IMR-90 (cell line): ENCODE data around the gene PRSS56. TPM values are rescaled to one million over a fixed set of nuclear protein-coding genes. Genes with fewer than 3 reads are reported as not detected.

Source experiments
- ATAC-seq: fragments of 200-7000 bp; cut with Tn5 transposase; 2 replicates; pipeline ENCODE4 v1.9.1; 2020; ENCODE audit warnings: low read depth, mild to moderate bottlenecking, moderate library complexity
- BruUV-seq: library from RNA; stranded (reverse); fragments of 400-500 nt; replicated peaks from 2 replicates; lab custom pipeline; 2021; lab: Mats Ljungman, UMichigan
- CTCF ChIA-PET: fragments of 300-600 bp; formaldehyde crosslinking; extraction: SDS; loops from one replicate; lab custom pipeline; 2021; ENCODE audit warnings: antibody characterized with exemption; lab: Yijun Ruan, JAX
- POLR2A ChIA-PET: fragments of 300-600 bp; sonication (Branson Sonifier 250); formaldehyde crosslinking; loops from one replicate; lab custom pipeline; 2022; ENCODE audit warnings: antibody characterized with exemption; ENCODE audit not compliant: unreplicated experiment; lab: Charles Lee
- DNase-seq: peaks from one replicate; pipeline ENCODE4 v3.0.0; 2013
- H2AFZ ChIP-seq: replicated peaks from 2 replicates; pipeline ENCODE3; 2013; ENCODE audit warnings: low read length, mild to moderate bottlenecking; ENCODE audit not compliant: poor library complexity
- H2AK5ac ChIP-seq: 2 replicates; pipeline ENCODE4 v1.6.1; 2013; ENCODE audit warnings: low read depth, low read length, inconsistent platforms
- H2AK9ac ChIP-seq: replicated peaks from 2 replicates; pipeline ENCODE3; 2013; ENCODE audit warnings: mild to moderate bottlenecking, low read depth, low read length, moderate library complexity; ENCODE audit not compliant: poor library complexity
- H2BK120ac ChIP-seq: 2 replicates; pipeline ENCODE4 v1.6.1; 2013; ENCODE audit warnings: low read depth, low read length, inconsistent platforms
- H2BK15ac ChIP-seq: 3 replicates; pipeline ENCODE4 v1.6.1; 2013; ENCODE audit warnings: low read depth, low read length, inconsistent platforms
- H2BK20ac ChIP-seq: 2 replicates; pipeline ENCODE4 v1.6.1; 2013; ENCODE audit warnings: low read depth, mild to moderate bottlenecking, inconsistent platforms, low read length, moderate library complexity
- H2BK5ac ChIP-seq: 2 replicates; pipeline ENCODE4 v1.6.1; 2013; ENCODE audit warnings: mild to moderate bottlenecking, low read depth, low read length, inconsistent platforms; ENCODE audit not compliant: poor library complexity, severe bottlenecking
- H3K14ac ChIP-seq: replicated peaks from 2 replicates; pipeline ENCODE4 v1.6.1; 2013; ENCODE audit warnings: low read depth, low read length, inconsistent platforms
- H3K18ac ChIP-seq: 2 replicates; pipeline ENCODE4 v1.6.1; 2013; ENCODE audit warnings: low read depth, low read length, control low read depth
- H3K23ac ChIP-seq: 2 replicates; pipeline ENCODE4 v1.6.1; 2013; ENCODE audit warnings: low read depth, low read length, inconsistent platforms
- H3K27ac ChIP-seq: 2 replicates; pipeline ENCODE4 v1.5.1; 2013; ENCODE audit warnings: mild to moderate bottlenecking, control low read depth, low read length; ENCODE audit not compliant: insufficient read depth
- H3K27me3 ChIP-seq: 2 replicates; pipeline ENCODE4 v1.6.1; 2013; ENCODE audit warnings: low read length; ENCODE audit not compliant: control insufficient read depth, insufficient read depth
- H3K36me3 ChIP-seq: 2 replicates; pipeline ENCODE4 v1.6.1; 2013; ENCODE audit warnings: low read length, mixed read lengths; ENCODE audit not compliant: control insufficient read depth, insufficient read depth
- H3K4ac ChIP-seq: 2 replicates; pipeline ENCODE4 v1.6.1; 2013; ENCODE audit warnings: low read depth, low read length, inconsistent platforms
- H3K4me1 ChIP-seq: 2 replicates; pipeline ENCODE4 v1.6.1; 2013; ENCODE audit warnings: low read length, mixed read lengths; ENCODE audit not compliant: control insufficient read depth, insufficient read depth
- H3K4me2 ChIP-seq: 2 replicates; pipeline ENCODE4 v1.6.1; 2013; ENCODE audit warnings: low read depth, mild to moderate bottlenecking, control low read depth, low read length, moderate library complexity
- H3K4me3 ChIP-seq: 2 replicates; pipeline ENCODE4 v1.5.1; 2013; ENCODE audit warnings: low read depth, mild to moderate bottlenecking, control low read depth, low read length, moderate library complexity; ENCODE audit not compliant: insufficient read depth
- H3K56ac ChIP-seq: 2 replicates; pipeline ENCODE4 v1.6.1; 2013; ENCODE audit warnings: low read length, inconsistent platforms; ENCODE audit not compliant: insufficient read depth; ENCODE audit errors: extremely low read depth
- H3K79me1 ChIP-seq, 2 experiments: 2 replicates each; pipeline ENCODE4 v1.6.1; 2013; ENCODE audit warnings: low read length in 2 of 2, inconsistent platforms in 1 of 2, low read depth in 1 of 2
- H3K9ac ChIP-seq: 2 replicates; pipeline ENCODE4 v1.6.1; 2013; ENCODE audit warnings: low read depth, low read length, control low read depth
- H3K9me1 ChIP-seq: 2 replicates; pipeline ENCODE4 v1.6.1; 2013; ENCODE audit warnings: low read length, inconsistent platforms; ENCODE audit not compliant: insufficient read depth
- H3K9me3 ChIP-seq: 2 replicates; pipeline ENCODE4 v1.6.1; 2013; ENCODE audit warnings: low read length; ENCODE audit not compliant: control insufficient read depth, insufficient read depth
- H4K20me1 ChIP-seq: 2 replicates; pipeline ENCODE4 v1.6.1; 2013; ENCODE audit warnings: low read length, inconsistent platforms; ENCODE audit not compliant: insufficient read depth
- H4K5ac ChIP-seq: 2 replicates; pipeline ENCODE4 v1.6.1; 2013; ENCODE audit warnings: mild to moderate bottlenecking, low read depth, low read length, control low read depth
- H4K8ac ChIP-seq, 2 experiments: 2 replicates each; pipeline ENCODE4 v1.6.1; 2013; ENCODE audit warnings: low read depth in 2 of 2, low read length in 2 of 2, control low read depth in 1 of 2, inconsistent platforms in 1 of 2
- H4K91ac ChIP-seq: 2 replicates; pipeline ENCODE4 v1.6.1; 2013; ENCODE audit warnings: low read depth, low read length, inconsistent platforms; ENCODE audit not compliant: insufficient read depth
- MAFK ChIP-seq: IDR thresholded peaks from 2 replicates; pipeline ENCODE4 v1.6.1; 2012; ENCODE audit warnings: low read depth, low read length, improper control_type of control experiment
- MAZ ChIP-seq: IDR thresholded peaks from 2 replicates; pipeline ENCODE4 v1.6.1; 2012; ENCODE audit warnings: low read depth, mild to moderate bottlenecking, low read length, improper control_type of control experiment, moderate library complexity, borderline replicate concordance
- MXI1 ChIP-seq: IDR thresholded peaks from 2 replicates; pipeline ENCODE4 v1.6.1; 2012; ENCODE audit warnings: low read depth, mild to moderate bottlenecking, low read length, moderate library complexity, borderline replicate concordance
- WGBS, 2 experiments: methylation state at CpG; one replicate each; pipeline versions ENCODE4 v1.1.5 to v1.1.7; 2013; ENCODE audit warnings: missing lambda C conversion rate in 2 of 2; ENCODE audit not compliant: insufficient read length in 1 of 2; ENCODE audit errors: extremely low coverage in 2 of 2; 5-methylcytosine and 5-hydroxymethylcytosine counted together
- dilution Hi-C: fragments of 300-500 bp; cut with HindIII; formaldehyde crosslinking; loops from one replicate; pipeline ENCODE4 v1.14.3; 2018; ENCODE audit warnings: low sequenced_read_pairs; ENCODE audit not compliant: unreplicated experiment
- in situ Hi-C: fragments of 300-500 bp; cut with MboI; formaldehyde crosslinking; loops from 3 replicates; pipeline ENCODE4 v1.14.3; 2019; ENCODE audit warnings: low sequenced_read_pairs, inconsistent platforms, mixed read lengths
- intact Hi-C: fragments of 100-400 bp; cut with micrococcal nuclease; formaldehyde crosslinking; loops from 2 replicates; pipeline ENCODE4 v1.10.0; 2022
- polyA plus RNA-seq, 3 experiments: library from polyadenylated mRNA; depleted of rRNA; stranded (reverse); fragments of >200 nt; gene quantifications; 2 replicates each; pipeline ENCODE4 v1.2.3, GENCODE V29; 2012; ENCODE audit warnings: low replicate concordance in 1 of 3
- total RNA-seq: library from RNA; depleted of rRNA; stranded (reverse); fragments of >200 nt; gene quantifications from 2 replicates; pipeline ENCODE4 v1.2.3, GENCODE V29; 2012
- TF ChIP-seq, protein P1 (sequence below): conservative IDR thresholded peaks from 2 replicates; pipeline ENCODE4 v1.5.1; 2012; ENCODE audit warnings: mild to moderate bottlenecking, low read depth, low read length, improper control_type of control experiment

Gene PRSS56
- total and polyA plus RNA-seq, 2 of the 4 experiments (the other 2 are of a cell fraction) = not detected

DNA sequence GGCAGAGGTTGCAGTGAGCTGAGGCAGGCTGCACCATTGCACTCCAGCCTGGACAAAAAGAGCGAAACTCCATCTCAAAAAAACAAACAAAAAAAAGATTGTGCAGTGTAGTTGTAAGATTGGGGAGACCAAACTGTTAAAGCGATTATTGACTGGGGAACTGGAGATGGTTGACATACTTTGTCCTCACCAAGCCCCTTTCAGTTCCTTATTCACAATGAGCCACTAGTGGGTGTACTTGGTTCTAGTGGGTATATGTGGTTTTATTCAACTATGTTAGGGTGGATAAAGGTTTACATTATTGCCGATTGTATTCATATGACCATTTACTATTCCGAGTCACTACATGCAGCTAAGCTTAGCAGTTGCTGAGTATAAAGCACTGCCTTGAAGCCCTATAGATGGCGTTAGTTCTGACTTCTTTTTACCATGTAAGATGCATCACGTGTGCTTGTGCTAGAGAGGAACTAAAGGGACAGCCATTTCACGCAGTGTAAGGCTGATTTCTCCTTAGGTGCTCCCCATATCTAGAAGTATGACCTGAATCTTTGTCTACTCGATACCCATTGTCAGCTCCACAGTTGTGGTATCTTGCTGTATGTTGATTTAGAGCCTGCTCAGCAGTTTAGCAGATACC is 42.4 kb downstream of the PRSS56 start:
- ATAC-seq = no peak
- Histone ChIP-seq H4K91ac (no peak overlapping the region), H3K4me2 (no peak overlapping the region), H3K4me1 (no peaks in the 10 kb centered on the region), H3K79me1 (peaks cover 17 to 31% of the 10 kb centered on the region in 2 experiments), H3K36me3 (peaks cover 50% of the 10 kb centered on the region), H3K27ac (no peak overlapping the region), H4K5ac (no peak overlapping the region), H2AK5ac (no peak overlapping the region), H4K8ac (no peak overlapping the region), H3K9me3 (no peaks in the 10 kb centered on the region), H2BK15ac (no peak overlapping the region), H3K23ac (no peak overlapping the region), H2BK5ac (no peak overlapping the region), H3K14ac (no peak overlapping the region), H2BK120ac (no peak overlapping the region), H3K56ac (no peak overlapping the region), H3K4ac (no peak overlapping the region), H3K18ac (no peak overlapping the region), H2AK9ac (no peak overlapping the region), H2AFZ (no peak overlapping the region), H3K27me3 (no peaks in the 10 kb centered on the region), H3K4me3 (no peak overlapping the region), H2BK20ac (no peak overlapping the region), H3K9ac (no peak overlapping the region), H4K20me1 (peaks cover 10% of the 10 kb centered on the region; the same call in 1 of the 2 replicates), H3K9me1 (no peaks in the 10 kb centered on the region; the same call in 1 of the 2 replicates)
- no peak for DNase-seq
- 100% methylated on average over 1 of the region's 8 CpGs; no CpG with 5 or more reads in 1 of the 2 experiments for WGBS, 2 experiments
- no peak for TF ChIP-seq MXI1
- no peak for TF ChIP-seq MAFK
- TF ChIP-seq, protein P1, sequence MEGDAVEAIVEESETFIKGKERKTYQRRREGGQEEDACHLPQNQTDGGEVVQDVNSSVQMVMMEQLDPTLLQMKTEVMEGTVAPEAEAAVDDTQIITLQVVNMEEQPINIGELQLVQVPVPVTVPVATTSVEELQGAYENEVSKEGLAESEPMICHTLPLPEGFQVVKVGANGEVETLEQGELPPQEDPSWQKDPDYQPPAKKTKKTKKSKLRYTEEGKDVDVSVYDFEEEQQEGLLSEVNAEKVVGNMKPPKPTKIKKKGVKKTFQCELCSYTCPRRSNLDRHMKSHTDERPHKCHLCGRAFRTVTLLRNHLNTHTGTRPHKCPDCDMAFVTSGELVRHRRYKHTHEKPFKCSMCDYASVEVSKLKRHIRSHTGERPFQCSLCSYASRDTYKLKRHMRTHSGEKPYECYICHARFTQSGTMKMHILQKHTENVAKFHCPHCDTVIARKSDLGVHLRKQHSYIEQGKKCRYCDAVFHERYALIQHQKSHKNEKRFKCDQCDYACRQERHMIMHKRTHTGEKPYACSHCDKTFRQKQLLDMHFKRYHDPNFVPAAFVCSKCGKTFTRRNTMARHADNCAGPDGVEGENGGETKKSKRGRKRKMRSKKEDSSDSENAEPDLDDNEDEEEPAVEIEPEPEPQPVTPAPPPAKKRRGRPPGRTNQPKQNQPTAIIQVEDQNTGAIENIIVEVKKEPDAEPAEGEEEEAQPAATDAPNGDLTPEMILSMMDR = no peak
- no peak for TF ChIP-seq MAZ
- BruUV-seq = no TSS peak
- CTCF ChIA-PET = no interaction called here
- in situ Hi-C loops = no loop called here
- dilution Hi-C loops = no loop called here
- POLR2A ChIA-PET = no interaction called here
- intact Hi-C loops = no loop called here
